Measurements from ENCODE around the gene PRMT7. TPM values are rescaled to one million over a fixed set of nuclear protein-coding genes. Genes with fewer than 3 reads are reported as not detected.

PRMT7 gene
- total RNA-seq, 1 experiment from 2014 or later: 59.3 TPM

DNA sequence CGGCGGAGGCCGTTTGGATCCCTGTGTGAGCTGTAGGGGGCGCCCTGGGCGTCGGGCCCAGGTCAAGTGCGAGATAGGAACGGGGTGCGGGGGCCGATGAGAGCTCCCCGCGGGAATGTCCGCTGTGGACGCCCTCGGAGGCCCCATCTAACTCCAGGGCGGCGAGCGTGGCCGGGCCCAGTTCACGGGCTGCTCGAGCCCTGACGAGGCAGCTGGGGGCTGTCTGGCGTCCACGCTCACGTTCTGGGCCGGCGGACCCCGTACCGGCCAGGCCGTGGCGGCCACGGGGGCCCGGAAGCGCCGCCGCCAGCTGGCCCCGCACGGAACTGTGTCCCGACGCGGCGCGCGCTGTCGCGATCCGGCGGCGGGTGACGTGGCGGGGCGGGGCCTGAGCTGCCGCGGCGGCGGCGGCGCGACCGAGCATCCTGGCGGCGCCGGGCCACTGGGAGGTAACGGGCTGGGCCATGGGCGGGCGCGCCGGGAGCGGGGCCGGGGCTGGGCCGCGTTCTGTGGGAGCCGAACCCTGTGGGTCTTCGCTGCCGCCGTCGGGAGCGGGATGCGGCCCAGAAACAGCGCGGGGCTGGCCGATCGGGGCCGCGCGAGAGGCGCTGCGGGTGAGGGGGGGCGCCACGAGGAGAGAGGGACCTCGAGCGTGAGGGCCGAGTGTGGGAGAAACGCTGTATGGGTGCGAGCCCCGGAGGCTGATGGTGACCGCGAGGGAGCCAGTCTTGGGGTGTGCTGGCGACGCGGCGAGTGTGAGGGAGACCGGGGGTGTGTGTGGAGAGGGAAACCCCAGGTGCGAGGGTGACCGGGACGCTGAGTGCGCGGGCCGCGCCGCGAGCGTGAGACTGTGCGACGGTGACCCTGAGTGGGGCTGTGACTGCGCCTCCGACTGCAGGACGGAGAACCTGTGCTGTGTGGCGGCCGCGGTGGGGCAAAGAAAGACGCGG lies 46.4 kb upstream of the PRMT7 start, which contains the start of gene SLC7A6 (continued):
- TF ChIP-seq CREM (CRISPR knock-in tag; IDR thresholded peaks at IDR 0.05): 0 out of 2 replicates have a peak, but pooled peaks have one; percentile 35
- TF ChIP-seq NFE2L1 (CRISPR knock-in tag; IDR thresholded peaks at IDR 0.05): 0 out of 2 replicates have a peak, but pooled peaks have one; percentile 32
- no peak for TF ChIP-seq KAT7 (CRISPR knock-in tag; IDR thresholded peaks at IDR 0.05; ENCODE audit: borderline replicate concordance)
- peak; percentile 55; the same call in 1 of the 2 replicates for TF ChIP-seq RELA (CRISPR knock-in tag; IDR thresholded peaks at IDR 0.05; ENCODE audit: borderline replicate concordance)
- peak; percentile 5; the same call in 1 of the 2 replicates for TF ChIP-seq FOXP1 (CRISPR knock-in tag; IDR thresholded peaks at IDR 0.05; ENCODE audit: borderline replicate concordance)
- TF ChIP-seq, protein P1, sequence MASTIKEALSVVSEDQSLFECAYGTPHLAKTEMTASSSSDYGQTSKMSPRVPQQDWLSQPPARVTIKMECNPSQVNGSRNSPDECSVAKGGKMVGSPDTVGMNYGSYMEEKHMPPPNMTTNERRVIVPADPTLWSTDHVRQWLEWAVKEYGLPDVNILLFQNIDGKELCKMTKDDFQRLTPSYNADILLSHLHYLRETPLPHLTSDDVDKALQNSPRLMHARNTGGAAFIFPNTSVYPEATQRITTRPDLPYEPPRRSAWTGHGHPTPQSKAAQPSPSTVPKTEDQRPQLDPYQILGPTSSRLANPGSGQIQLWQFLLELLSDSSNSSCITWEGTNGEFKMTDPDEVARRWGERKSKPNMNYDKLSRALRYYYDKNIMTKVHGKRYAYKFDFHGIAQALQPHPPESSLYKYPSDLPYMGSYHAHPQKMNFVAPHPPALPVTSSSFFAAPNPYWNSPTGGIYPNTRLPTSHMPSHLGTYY (CRISPR knock-in tag; IDR thresholded peaks at IDR 0.05): no peak
- 0 out of 2 replicates have a peak, but pooled peaks have one; percentile 4 for TF ChIP-seq ATF1 (CRISPR knock-in tag; IDR thresholded peaks at IDR 0.05)

DNA sequence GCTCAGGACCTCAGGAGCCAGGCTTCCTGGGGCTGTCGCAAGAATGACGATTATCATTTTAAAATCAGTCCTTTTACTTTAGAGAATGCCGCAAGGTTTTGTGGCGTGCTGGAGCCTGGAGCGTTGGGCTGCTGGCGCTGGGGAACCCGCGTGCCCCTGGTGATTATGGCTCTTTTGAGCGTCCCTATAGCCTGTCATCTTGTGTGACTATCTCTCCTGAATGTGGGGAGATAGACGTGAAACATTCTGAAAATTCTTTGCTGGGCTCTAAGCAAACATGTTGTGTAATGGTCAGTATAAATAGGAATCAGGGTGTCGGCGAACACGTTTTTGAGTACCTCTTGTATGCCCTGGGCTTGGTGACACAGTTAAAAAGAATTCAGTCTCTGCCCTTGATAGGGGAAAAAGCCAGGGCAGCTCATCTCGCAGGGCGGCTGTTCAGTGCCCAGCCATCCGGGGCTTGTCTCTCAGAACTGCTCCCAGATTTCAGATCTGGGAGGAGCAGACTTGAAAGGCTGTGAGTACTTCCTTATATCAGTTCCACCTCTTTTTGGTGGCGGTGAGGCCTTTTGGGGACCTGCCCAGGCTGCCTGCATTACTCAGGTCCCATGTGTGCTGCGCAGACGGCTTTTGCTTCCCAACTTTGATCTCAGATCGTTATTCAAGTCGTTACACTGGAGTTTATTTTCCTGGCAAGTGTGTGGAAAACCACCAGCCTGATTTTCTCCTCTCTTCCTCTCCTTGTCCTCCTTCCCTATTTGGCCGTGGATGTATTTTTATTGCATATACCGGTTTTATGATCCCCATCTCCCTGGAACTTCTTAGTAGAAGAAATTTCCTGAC lies 45.5 kb upstream of the PRMT7 start:
- DNase-seq (ENCODE audit: low spot score) (peak; percentile 25), ATAC-seq (peak; percentile 8)
- no peak for TF ChIP-seq CREM (CRISPR knock-in tag; IDR thresholded peaks at IDR 0.05)
- TF ChIP-seq, protein P2, sequence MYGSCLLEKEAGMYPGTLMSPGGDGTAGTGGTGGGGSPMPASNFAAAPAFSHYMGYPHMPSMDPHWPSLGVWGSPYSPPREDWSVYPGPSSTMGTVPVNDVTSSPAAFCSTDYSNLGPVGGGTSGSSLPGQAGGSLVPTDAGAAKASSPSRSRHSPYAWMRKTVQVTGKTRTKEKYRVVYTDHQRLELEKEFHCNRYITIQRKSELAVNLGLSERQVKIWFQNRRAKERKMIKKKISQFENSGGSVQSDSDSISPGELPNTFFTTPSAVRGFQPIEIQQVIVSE (CRISPR knock-in tag; IDR thresholded peaks at IDR 0.05; ENCODE audit: borderline replicate concordance): no peak
- peak; percentile 32; the same call in 1 of the 2 replicates for TF ChIP-seq ETV6 (CRISPR knock-in tag; IDR thresholded peaks at IDR 0.05)
- TF ChIP-seq, protein P3, sequence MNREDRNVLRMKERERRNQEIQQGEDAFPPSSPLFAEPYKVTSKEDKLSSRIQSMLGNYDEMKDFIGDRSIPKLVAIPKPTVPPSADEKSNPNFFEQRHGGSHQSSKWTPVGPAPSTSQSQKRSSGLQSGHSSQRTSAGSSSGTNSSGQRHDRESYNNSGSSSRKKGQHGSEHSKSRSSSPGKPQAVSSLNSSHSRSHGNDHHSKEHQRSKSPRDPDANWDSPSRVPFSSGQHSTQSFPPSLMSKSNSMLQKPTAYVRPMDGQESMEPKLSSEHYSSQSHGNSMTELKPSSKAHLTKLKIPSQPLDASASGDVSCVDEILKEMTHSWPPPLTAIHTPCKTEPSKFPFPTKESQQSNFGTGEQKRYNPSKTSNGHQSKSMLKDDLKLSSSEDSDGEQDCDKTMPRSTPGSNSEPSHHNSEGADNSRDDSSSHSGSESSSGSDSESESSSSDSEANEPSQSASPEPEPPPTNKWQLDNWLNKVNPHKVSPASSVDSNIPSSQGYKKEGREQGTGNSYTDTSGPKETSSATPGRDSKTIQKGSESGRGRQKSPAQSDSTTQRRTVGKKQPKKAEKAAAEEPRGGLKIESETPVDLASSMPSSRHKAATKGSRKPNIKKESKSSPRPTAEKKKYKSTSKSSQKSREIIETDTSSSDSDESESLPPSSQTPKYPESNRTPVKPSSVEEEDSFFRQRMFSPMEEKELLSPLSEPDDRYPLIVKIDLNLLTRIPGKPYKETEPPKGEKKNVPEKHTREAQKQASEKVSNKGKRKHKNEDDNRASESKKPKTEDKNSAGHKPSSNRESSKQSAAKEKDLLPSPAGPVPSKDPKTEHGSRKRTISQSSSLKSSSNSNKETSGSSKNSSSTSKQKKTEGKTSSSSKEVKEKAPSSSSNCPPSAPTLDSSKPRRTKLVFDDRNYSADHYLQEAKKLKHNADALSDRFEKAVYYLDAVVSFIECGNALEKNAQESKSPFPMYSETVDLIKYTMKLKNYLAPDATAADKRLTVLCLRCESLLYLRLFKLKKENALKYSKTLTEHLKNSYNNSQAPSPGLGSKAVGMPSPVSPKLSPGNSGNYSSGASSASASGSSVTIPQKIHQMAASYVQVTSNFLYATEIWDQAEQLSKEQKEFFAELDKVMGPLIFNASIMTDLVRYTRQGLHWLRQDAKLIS (CRISPR knock-in tag; IDR thresholded peaks at IDR 0.05; ENCODE audit: borderline replicate concordance): no peak
- 0 out of 2 replicates have a peak, but pooled peaks have one; percentile 21 for TF ChIP-seq GABPB1 (CRISPR knock-in tag; IDR thresholded peaks at IDR 0.05)
- TF ChIP-seq NFE2L1 (CRISPR knock-in tag; IDR thresholded peaks at IDR 0.05): no peak; the same call in 1 of the 2 replicates
- TF ChIP-seq KAT7 (CRISPR knock-in tag; IDR thresholded peaks at IDR 0.05; ENCODE audit: borderline replicate concordance): no peak
- TF ChIP-seq TEAD1 (CRISPR knock-in tag; IDR thresholded peaks at IDR 0.05): 0 out of 2 replicates have a peak, but pooled peaks have one; percentile 19
- H3K4me3 Mint-ChIP-seq: peak overlapping the region; percentile 93
- H3K27ac Mint-ChIP-seq: peak overlapping the region; percentile 48
- ChIA-PET CTCF (interaction anchor here (1.3 to 2.6 kb wide), 4 partner anchors 46 to 255 kb away, joined by 4 to 41 read pairs (median 12); partner anchors contain the start of genes PRMT7 and SLC7A6OS), POLR2A (no interaction called here)
- H3K4me1 Mint-ChIP-seq: peaks cover 34% of the 10 kb centered on the region
- no peaks in the 10 kb centered on the region for H3K9me3 Mint-ChIP-seq
- no peaks in the 10 kb centered on the region for H3K36me3 Mint-ChIP-seq
- H3K27me3 Mint-ChIP-seq (ENCODE audit: low read depth): peaks cover 16% of the 10 kb centered on the region
